ENCODE results near the gene CENPL.
"Not testable (repeated sequence)": the region's sequence is repeated elsewhere in the genome, so short reads cannot be mapped to it uniquely, and the experiment has no call there.

The CENPL gene

DNA sequence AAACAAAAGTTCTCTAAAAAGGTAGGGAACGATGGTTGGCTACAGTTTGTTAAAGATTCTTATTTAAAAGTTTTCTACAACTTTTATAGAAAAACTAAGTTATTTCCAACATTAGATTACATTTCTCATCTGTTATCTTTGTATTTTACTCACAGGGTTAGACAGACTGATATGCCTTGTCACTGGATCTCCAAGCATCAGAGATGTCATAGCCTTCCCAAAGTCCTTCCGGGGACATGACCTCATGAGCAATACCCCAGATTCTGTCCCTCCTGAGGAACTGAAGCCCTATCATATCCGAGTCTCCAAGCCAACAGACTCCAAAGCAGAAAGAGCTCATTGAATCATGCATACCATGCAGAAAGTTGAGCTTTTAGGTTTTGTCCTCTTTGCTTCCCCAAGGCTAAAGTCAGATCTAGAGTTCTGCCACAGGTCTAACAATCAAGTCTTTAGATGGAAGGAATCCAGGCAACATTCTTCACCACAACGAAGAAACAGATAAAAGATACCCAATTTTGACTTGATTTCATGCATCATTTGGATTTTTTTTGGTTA lies 32.8 kb upstream of the CENPL start:
- no peak for DNase-seq (ENCODE audit: low read depth)

DNA sequence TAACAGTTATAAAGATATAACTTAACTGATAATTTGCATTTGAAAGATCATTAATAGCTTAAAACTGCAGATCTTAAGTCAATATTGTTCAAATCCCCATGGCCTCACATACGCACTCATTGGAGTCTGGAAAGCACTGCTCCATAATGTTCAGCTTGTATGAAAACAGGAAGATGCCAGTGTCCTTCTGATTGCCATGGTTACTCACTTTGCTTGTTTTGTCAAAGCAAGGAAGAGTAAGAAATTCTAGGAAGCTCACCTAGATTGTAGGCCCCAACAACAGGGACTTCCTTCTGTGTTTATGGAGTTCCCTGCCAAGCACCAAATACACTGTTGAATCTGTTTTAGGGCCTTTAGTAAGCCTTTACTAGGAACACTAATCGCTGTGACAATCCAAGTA lies 32.2 kb upstream of the CENPL start:
- no peak for DNase-seq (ENCODE audit: low read depth)

DNA sequence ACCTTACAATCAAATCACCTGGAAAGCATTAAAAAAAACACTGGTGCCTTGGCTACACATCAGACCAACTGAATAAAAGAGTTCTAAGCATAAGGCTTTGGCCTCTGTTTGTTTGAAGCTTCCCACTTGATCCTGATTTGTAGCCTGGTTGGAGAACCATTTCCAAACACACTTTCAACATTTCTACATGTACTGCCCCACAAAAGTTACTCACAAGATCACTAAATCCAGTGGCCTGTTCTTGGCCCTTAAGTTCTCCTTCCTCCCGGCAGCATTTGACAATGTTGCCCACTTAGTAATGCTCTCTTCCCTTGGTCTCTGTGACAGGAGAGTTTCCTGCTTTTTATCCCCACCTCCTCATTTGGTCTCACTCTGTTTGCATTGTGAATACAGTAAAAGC lies 31.3 kb upstream of the CENPL start:
- DNase-seq (ENCODE audit: low read depth) = no peak

DNA sequence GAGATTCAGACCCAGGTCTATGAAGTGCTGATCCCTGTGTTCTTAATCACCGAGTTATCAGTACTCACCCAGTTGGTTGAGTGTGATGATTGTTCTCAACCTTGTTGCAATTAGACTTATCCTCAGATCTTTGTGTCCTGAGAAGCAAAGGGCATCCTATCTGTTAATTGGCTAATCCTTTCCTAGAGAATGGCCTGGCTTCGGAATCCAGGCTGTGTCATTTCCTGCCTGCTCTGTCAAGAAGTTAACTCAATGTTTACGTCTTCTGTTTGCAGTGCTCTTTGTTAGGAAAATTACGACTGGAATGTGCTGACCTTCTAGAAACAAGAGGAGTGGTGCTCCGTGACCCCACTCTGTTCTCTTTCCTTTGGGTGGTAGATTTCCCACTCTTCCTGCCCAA lies 28.4 kb upstream of the CENPL start:
- DNase-seq (ENCODE audit: low read depth) = no peak

DNA sequence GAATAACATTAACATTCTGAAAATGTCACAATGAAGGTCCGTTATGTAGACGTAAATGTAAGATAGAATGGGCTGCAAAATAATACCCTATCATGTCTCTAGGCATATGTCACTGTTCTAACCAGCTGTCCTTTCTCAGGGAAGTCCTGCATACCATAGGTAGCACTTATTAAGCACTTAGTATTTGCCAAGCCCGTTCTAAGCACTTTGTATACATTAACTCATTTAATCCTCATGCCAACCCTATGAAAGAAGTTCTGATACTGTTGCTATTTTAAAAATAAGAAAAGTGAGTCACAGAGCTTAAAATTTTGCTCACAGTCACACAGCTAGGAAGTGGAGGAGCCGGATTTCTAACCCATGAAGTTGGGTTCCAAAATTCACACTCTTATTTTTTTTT lies 27.4 kb upstream of the CENPL start:
- no peak for DNase-seq (ENCODE audit: low read depth)

DNA sequence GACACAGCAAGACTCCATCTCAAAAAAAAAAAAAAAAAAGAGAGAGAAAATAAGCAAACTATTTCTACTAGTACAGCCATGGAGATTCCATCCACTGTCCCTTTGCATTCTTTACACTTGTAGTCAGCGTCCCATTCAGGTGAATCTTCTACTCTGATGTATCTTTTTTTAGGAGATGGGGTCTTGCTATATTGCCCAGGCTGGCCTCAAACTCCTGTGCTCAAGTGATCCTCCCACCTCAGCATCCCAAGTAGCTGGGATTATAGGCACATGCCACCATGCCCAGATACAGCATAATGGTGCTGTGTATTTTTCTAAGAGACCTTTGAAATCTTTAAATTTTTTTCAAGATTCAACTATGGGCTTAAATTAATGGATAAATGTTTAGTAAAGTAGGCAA lies 8.1 kb upstream of the CENPL start:
- DNase-seq (ENCODE audit: low read depth) = no peak

DNA sequence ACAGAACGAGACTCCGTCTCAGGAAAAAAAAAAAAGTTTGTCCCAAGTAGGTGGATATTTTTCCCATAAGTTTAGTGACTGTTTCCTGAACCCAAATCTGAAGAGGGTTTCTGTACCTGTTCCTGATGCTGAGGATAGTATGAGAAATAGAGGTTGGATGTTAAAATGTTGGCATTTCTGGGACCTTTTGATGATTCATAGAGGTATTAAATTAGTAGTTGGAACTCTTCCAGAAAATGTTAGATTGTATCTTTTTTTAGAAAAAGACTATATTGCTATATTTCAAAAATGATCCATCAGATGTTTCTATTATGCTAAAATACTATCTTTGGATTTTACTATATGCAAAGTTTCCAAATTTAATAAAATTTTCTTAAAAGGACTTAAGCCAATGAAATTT lies 2.9 kb upstream of the CENPL start:
- DNase-seq (ENCODE audit: low read depth) = no peak

DNA sequence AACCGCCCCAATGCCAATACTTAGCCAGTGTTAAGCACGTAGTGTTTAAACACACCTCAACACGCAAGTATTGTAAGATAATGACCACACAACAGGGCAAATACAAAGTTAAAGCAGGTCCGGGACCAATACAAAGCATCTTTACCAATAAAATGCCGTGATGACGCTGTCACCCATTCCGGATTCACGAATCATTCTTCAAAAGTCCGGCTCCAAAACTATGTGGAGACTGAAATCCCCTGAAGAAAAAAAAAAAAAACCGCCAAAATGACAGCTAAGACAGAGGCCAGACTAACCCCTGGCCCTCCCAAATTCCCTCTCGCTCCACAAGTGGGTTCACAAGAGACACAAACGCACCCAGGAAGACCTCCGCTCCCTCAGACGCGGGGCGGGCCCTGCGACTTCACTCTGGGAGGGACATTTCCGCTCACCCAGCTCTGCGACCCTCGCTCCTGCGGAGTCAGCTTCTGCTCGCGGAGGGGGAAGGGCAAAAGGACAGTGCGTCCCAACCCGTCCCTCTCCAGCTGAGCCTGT lies 835 bp downstream of the CENPL start:
- no peak for DNase-seq (ENCODE audit: low read depth)

DNA sequence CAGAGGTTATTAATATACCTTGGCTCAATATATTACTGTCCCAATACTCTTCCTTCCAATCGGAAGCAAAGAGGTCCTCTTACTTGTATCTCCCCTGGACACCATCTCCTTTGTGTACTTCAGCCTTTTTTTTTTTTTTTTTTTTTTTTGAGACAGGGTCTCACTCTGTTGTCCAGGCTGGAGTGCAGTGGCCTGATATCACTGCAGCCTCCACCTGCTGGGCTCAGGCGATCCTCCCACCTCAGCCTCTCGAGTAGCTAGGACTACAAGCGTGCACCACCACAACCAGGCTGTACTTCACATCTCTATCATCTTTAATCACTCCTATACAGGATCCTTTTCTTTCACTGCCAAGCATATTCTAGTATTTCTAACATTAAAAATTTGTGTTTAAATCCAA lies 3.0 kb downstream of the CENPL start:
- DNase-seq (ENCODE audit: low read depth) = no peak

DNA sequence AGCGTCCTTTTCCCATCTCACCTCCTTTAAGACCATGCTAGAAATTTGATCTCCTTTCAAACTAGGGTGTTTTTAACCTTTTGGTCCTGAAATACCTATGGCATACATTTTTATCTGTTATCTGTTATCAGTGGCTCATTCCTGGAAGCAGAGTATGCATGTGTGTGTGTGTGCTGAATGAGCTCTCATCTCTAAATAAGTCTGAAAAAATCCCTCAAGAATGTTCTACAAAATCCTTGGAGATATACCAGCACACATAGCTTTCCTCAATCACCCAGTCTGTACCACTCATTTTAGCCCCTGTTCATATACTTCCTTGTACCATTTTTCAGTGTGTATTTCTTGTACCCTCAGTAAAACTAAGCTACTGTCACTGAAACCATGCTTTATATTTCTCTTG lies 6.2 kb downstream of the CENPL start:
- DNase-seq (ENCODE audit: low read depth) = no peak

DNA sequence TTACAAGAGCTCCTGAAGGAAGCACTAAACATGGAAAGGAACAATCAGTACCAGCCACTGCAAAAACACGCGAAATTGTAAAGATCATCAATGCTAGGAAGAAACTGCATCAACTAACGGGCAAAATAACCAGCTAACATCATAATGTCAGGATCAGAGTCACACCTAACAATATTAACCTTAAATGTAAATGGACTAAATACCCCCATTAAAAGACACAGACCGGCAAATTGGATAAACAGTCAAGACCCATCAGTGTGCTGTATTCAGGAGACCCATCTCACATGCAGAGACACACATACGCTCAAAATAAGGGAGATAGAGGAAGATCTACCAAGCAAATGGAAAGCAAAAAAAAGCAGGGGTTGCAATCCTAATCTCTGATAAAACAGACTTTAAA lies 11.0 kb downstream of the CENPL start:
- not testable (repeated sequence) for DNase-seq (ENCODE audit: low read depth)

DNA sequence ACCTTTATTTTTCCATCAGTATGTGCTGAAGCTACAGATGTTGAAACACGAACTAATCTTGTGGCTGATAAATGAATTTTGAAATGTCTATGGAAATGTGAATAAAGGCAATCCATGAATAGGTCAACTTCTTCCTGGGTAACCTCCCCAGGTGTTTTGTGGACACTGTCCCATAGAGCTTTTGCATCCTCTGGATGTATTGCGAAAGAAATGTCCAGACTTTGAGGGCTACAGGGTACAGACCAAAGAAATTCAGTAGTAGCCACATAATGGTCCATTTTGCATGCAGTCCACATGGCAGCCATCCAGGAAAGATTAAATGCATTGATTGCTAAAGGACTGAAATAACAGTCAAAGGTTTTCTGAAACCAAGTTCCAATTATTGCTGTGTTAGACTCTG lies 21.7 kb downstream of the CENPL start:
- DNase-seq (ENCODE audit: low read depth) = no peak

DNA sequence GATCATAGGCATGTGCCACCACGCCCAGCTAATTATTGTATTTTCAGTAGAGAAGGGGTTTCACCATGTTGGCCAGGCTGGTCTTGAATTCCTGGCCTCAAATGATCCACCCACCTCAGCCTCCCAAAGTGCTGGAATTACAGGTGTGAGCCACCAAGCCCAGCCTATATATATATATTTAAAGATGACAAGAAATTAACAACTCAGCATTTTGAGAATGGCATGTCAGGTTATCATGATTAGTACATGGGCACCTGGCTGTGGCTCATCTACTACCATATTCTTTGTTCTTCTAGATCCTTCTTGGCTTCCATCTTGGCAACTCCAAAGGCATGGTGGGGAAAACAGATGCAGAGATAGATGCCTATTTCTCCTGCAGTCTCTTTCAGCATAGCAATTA lies 24.7 kb downstream of the CENPL start:
- DNase-seq (ENCODE audit: low read depth) = not testable (repeated sequence)

DNA sequence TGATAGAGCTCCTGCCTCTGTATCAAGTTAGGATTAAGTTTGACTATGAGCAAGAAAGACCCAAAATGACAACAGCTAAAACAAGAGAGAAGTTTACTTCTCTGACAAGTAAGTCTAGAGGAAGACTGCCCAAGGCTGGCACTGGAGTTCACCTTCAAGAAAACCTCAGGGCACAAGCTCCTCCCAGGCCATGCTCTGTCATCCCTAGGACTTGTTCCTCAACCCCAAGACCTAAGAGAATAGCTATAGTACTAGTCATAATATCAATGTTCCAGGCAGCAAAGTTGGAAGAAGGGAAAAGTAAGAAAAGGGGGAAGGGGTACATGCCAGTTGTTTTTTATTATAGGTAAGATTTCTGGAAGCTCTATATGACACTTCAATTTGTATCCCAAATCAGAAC lies 26.6 kb downstream of the CENPL start:
- DNase-seq (ENCODE audit: low read depth) = no peak

DNA sequence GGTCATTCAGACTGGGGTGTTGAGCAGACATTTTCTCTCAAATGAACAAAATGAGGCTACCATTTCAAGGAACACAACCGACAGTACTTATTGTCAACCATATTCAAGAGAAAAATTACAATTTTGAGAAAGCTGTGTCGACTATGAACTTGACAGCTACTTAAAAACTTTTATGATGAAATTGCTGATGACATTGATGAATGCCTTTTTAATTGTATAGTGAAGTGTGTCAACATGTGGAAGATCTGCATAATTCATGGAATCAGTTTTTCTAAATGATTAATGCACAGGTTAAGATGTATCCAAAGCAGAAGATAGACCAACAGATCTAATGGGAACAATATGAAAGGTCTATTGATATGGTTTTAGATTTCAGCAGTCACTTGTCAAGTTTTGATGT lies 34.8 kb downstream of the CENPL start:
- DNase-seq (ENCODE audit: low read depth) = no peak

DNA sequence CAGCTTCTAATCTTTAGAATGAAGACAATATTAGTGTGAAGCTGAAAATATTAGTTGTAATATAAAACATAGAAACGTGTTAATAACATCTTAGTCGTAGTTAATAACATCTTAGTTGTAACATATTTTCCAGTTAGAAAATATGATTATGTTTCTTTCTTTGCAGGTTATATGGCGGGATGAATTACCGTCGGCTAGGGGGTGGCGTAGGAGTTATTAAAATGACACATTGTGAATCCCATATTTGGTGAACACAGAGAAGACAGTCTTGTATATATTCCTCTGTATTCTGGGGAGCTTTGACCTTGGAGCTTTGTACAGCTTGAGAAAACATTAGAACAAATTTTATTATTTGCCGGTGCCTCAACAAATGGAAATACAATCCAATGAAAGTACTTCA lies 39.7 kb downstream of the CENPL start:
- no peak for DNase-seq (ENCODE audit: low read depth)

DNA sequence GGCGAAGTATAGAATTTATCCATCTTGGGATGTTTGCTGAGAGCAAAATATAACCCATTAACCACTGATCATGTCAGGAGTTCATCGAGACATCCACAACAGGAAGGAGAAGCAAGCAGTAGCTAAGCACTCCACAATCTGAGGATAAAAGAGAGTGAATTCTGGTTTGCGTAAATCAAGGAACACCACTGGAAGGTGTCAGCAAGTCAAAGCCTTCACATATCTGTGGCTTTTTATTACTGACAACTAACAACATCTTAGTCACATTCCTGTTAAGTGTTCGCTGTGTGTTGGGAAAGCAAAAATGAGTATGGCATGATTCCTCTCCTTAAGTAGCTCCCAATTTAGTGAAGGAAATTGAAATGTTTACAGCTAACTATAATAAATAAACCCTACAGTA lies 44.7 kb downstream of the CENPL start:
- DNase-seq (ENCODE audit: low read depth) = no peak

DNA sequence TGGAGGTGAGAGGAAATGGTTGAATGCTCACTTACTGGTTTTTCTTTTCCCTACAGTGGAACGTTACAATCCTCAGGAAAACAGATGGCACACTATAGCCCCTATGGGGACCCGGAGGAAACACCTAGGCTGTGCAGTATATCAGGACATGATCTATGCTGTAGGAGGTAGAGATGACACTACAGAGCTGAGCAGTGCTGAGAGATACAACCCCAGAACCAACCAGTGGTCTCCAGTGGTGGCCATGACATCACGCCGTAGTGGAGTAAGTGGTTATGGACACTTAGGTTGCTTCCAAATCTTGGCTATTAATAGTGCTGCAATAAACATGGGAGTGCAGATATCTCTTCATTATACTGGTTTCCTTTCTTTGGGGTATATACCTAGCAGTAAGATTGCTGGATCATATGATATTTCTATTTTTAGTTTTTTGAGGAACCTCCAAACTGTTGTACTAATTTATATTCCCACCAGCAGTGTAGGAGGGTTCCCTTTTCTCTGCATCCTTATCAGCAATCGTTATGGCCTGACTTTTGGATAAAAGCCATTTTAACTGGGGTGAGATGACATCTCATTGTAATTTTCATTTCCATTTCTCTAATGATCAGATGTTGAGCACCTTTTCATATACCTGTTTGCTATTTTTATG lies 49.0 kb downstream of the CENPL start:
- DNase-seq (ENCODE audit: low read depth) = no peak

DNA sequence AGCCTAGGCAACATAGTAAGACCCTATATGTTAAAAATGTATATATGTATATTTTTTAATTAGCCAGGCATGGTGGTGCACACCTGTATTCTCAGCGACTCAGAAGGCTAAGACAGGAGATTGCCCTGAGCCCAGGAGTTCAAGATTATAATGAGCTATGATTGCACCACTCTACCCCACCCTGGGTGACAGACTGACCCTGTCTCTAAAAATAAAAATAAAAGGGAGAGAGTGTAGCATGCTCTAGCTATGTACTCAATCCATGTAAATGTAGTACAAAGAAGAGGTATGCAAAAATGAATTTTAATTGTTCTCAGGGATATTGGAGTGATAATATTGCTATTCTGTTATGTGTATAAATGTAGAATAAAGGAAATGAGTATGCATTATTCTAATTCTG lies 53.1 kb downstream of the CENPL start:
- DNase-seq (ENCODE audit: low read depth) = no peak

DNA sequence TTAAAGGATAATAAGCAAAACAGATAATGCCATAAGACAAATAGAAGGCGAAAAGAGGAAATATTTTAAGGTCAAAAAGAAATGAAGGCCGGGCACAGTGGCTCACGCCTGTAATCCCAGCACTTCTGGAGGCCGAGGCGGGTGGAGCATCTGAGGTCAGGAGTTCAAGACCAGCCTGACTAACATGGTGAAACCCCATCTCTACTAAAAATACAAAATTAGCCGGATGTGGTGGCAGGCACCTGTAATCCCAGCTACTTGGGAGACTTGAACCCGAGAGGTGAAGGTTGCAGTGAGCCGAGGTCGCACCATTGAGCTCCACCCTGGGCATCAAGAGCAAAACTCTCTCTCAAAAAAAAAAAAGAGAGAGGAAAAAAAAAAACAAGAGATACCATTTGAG lies 54.4 kb downstream of the CENPL start:
- not testable (repeated sequence) for DNase-seq (ENCODE audit: low read depth)

DNA sequence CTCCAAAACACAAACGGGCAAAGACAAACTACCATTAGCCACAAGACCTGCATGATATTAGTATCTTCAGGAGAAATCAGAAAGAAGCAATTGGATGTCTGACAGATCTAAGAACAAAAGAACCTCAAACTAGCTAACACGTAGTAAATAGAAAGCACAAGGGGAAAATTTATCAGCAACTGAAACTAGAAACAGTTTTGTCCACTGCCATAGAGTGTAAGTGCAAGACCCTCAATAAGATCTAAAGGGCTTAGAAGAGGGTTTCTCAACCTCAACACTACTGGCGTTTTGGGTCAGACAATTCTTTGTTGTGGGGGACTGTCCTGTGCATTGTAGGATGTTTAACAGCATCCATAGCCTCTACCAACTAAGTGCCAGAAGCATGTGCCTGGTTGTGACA lies 55.9 kb downstream of the CENPL start:
- DNase-seq (ENCODE audit: low read depth) = no peak

DNA sequence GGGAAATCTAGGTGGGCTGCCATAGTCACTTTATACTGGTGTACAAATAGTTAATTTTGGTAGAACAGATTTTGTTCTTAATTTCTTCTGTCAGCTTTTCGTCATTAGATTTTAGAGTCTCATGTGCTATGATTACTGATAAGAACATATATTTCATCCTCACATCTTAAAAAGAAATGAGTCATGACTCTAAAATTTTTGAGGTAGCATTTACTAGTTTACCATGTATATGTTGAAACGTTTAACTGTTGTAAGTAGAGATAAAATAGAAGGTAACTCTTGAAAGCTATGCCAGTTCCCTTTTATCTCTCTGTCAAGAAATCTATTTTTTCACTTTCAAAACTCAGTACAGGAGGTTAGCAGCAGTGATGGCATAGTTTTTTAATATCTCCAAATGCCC lies 56.5 kb downstream of the CENPL start:
- no peak for DNase-seq (ENCODE audit: low read depth)

DNA sequence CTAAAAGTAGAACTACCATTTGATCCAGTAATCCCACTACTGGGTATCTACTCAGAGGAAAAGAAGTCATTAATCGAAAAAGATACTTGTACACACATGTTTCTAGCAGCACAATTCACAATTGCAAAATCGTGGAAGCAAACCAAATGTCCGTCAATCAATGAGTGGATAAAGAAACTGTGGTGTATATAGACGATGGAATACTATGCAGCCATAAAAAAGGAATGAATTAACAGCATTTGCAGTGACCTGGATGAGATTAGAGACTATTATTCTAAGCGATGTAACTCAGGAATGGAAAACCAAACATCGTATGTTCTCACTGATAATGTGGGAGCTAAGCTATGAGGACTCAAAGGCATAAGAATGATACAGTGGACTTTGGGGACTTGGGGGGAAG lies 60.4 kb downstream of the CENPL start:
- not testable (repeated sequence) for DNase-seq (ENCODE audit: low read depth)

DNA sequence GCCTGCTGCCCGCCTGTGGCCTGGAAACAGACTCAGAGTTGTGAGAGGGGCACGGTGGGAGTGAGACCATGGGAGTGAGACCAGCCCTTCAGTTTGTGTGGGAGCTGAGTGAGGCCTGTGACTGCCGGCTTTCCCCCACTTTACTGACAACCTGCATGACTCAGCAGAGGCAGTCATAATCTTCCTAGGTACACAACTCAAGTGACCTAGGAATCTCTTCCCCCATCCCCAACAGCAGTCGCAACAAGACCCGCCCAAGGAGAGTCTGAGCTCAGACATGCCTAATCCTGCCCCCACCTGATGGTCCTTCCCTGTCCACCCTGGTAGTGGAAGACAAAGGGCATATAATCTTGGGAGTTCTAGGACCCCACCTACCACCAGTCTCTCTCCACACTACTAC lies 65.7 kb downstream of the CENPL start:
- DNase-seq (ENCODE audit: low read depth) = no peak
